Measurements from ENCODE around the gene ASTL. TPM values are rescaled to one million over a fixed set of nuclear protein-coding genes. Genes with fewer than 3 reads are reported as not detected.
"Not testable (repeated sequence)": the region's sequence is repeated elsewhere in the genome, so short reads cannot be mapped to it uniquely, and the experiment has no call there.

ASTL gene
- total RNA-seq, 1 experiment from 2014 or later: 2.5 TPM

DNA sequence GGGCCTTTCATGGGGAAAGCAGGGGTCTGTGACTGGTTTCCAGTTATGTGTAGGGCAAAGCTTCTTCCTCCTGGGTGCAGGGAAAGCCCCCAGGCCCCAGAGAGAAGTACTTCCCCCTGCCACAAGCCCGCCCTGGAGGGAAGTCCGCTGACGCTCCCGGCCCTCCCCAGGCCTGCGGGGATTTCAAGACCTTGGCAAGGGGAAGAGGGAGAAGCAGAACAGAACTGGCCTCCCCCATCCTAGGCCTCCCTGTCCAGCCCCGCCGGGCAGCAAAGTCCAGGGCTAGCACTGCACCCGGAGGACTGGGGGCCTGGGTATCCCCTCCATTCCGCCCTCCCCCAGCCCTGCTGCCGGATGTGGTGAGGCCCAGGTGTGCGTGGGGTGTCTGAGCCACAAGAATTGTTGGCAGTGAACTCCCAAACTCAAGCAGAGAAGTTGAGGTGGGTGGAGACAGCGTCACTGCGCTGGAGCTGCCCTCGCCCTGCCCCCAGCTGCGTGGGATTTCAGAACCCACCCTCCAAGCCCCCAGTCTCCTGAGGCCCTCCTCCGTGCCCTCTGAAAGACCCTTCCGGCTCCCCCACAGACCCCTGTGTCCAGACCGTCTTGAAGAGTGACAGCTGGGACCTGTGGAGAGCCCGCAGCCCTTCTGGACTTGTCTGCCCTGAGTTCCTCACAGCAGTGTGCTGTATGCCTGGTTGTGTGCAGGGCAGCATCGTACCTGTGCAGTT lies 8.0 kb upstream of the ASTL start:
- DNase-seq (ENCODE audit: low spot score): no peak

DNA sequence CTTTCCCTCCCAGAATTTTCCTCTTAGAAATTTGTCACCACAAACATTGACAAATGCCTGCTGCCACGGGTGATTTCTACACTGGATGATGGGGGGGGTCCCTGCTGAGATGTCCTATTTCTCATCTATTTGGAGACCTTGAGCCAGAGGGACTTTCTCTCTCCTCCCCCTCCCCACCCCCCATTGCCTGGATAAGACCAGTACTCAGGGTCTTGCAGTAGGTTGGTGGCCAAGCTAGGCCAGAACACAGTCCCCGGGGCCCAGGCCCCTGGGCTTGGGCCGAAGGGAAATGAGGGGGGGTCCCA lies 7.5 kb upstream of the ASTL start:
- no peak for DNase-seq (ENCODE audit: low spot score)

DNA sequence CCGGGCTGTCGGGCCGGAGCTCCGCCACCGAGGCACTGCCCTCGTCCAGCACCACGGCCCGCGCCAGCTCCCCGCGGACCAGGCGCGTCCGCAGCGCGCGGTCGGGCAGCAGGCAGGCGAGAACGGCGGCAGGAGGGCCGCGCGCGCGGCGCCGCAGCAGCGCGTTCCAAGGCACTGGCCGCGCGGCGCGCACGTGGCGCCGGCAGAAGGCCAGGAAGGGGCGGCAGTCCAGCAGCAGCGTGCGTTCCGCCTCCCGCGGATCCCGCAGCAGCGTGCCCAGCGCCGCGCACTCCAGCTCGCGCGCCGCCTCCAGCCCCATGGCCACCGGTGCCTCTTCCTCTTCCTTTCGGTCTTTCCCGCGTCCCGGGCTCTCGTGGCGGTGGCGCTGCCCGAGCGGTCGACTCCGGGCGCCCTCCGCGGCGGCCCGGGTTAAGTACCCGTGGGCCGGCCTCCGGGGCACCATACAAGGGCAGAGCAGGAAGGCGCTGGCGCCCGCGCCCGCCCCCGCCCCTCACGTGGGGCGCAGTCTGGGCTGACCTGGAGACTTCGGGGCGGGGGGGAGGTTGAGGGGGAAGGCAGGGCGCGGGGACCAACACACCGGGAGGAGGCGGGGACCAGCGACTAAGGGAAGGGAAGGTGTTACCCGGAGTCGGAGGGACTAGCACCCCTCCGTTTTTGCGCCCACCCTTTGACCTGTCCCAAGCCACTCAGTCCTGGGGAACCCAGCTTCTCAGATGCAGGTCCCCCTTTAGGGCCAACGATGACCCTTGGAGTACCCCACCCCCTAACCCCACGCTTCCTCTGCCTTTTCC lies 6.9 kb upstream of the ASTL start, which contains the start of gene DUSP2:
TSS of gene DUSP2 (minus strand) at position 405 of the 812 bp plus-strand sequence. CDS start at position 319, 86 bp downstream.
- DNase-seq (ENCODE audit: low spot score): peak; percentile 81

DNA sequence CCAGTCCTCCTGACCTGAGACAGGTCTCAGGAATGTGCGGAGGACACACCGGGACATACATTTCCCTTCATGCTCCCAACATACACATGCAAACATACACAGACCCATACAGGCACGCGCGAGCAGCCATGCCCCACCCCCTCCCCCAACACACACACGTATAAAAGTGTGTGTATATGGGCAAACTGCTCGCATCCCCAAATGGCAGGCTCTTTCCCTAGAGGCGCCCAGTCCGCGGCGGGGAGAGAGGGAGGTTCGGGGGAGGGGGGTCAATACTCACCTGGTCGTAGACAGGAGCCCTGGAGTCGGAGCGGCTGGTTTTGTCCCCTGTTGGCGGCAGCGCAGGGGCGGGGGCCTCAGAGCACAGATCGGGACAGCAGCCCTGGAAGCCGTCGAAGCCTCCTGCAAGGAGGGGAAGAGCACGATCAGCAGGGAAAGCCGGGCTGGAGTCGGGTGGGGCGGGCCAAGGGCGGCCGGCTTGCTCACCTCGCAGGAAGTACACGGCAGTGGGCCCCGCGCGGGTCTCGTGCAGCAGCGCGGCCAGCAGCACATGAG lies 6.3 kb upstream of the ASTL start:
- DNase-seq (ENCODE audit: low spot score): peak; percentile 41

DNA sequence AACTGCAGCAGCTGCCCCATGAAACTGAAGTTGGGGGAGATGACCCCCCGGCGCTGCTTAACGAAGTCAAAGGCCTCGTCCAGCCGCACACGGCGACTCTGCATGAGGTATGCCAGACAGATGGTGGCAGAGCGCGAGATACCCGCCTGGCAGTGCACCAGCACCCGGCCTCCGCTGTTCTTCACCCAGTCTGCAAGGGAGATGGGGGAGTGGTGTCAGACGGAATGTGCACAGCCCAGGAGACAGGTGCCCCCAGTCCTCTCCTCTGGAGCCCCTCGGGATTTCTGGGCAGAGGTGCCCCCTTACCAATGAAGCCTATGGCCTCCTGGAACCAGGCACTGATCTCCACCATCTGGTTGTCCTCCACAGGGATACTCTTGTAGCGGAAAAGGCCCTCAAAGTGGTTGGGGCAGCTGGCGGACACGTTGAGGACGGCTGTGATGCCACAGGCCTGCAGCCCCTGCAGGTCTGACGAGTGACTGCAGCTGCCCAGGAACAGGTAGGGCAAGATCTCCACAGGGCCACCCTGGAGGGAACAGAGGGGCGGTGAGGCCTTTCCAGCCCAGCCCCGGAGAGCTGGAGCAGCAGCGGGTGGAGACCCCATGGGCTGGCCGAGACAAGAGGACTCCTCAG lies 5.7 kb upstream of the ASTL start:
- DNase-seq (ENCODE audit: low spot score): peak; percentile 82

DNA sequence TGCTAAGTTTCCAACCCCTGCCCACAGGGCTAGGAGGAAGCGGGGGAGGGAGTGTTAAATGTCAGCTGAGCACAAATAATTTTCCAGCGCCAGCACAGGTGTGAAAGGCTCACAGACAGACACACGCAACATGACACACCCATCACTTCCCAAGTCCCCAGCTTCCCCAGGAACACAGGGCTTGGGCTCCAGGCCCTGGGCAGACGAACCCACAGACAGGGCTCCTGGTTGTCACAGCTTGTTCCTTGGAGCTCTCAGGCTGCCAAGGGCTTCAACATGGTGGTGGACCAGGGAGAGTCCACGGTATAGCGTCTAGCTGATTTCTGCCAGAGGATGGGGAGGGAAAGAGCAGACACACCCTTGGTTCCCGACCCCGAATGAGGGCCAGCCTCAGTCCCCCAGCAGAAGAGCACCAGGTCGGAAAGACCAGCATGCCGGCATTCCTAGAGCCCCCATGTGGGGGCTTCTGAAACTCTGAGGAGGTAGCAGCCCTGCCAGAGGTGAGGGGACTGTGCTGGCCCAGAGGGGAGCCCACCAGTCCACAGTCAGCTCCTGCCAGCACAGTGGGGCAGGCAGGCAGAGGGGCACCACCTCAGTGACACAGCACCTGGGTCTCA lies 5.0 kb upstream of the ASTL start:
- DNase-seq (ENCODE audit: low spot score): no peak

DNA sequence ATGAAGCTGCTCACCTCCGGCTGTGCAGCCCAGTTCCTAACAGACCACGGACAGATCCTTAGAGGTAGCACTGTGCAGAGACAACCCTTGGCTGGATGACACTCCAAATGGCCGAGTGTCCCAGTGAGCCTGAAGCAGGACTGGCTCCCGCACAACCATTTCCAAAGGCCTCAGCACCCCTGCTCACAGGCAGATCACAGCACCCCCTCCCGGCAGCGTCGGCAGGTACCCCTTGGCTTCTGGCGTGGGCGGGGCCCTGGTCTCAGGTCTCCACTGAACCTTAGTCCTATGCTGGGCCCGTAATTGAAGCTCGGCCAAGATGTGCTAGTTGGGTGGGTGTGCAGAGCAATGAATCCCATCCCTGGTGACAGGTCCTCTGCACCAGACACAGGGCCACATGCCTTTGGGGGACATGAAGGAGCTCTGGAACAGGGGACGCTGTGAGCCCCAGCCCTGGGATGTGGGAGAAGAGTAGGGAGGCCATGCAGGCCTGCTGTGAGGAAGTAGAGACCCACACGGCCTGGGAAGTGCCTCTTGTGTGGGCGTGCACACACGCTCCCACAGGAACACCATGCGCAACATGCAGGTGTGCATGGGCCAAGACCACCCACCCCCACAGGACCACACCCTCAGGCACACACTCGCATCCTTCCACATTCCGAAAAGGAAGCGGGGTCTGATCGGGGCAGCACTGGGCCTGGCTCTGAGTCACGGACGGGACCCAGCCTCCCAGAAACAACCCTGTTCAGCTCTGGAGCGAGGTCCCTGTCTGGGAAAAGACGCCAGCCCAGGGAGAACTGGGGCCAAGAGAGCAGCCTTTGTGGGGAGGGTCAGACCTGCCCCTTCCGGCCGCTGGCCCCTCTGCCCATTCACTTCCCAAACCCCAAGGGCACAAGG lies 4.2 kb upstream of the ASTL start:
- no peak for DNase-seq (ENCODE audit: low spot score)

DNA sequence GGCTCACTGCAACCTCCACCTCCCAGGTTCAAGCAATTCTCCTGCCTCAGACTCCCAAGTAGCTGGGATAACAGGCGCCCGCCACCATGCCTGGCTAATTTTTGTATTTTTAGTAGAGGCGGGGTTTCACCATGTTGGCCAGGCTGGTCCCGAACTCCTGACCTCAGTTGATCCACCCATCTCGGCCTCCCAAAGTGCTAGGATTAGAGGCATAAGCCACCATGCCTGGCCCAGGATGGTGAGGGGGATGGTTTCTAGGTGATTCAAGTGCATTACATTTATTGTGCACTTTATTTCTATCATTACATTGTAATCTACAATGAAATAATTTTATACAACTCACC lies 3.3 kb upstream of the ASTL start:
- not testable (repeated sequence) for DNase-seq (ENCODE audit: low spot score)

DNA sequence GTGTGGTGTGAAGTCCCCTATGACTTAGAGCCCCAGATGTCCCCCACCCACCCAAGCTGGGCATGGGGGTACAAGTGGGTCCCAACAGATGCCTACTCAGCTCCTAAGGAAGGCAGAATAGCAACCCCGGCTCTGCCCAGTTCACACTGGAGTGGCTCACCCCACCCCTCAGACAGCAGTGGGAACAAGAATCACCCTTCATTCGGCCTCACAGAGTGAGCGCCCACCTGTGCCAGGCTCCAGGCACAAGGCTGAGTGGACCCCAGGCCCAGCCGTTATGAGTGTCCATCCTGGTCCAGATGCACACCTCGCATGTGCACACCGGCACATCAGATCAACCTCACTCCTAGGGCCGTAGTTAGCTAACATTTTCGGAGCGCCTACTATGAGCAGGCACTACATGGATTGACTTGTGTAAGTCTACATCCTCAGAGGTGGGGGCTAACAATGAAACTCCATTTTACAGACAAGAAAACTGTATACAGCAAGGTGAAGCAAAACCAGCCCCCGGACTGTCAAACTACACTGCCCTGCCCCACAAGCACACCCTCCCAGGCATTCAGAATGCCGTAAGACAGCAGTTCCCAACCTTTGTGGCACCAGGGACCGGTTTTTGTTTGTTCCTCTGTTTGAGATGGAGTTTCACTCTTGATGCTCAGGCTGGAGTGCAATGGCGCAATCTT lies 2.8 kb upstream of the ASTL start:
- DNase-seq (ENCODE audit: low spot score): no peak

DNA sequence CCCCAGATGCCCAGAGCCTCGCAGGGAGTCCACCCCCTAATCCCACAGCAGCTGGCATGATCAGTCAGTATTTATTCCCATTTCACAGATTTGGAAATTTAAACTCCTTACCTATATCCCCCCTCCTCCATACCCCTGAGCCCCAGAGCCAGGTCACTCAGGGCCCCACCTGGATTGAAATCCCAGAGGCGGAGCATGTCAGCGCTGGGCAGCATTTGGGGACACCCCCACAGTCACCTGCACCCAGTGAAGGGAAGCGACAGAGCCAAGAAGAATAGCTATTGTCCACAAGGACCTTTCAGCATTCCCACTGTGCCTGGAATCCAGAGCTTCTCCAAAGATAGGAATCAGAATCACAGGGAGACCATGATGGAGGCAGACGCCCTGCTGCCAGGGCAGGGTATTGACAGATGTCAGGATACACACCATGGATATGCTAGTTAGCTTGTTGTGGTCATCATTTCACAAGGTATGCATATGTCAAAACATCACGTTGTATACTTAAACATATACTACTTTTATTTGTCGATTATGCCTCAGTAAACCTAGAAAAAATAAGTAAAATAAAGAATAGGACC lies 968 bp upstream of the ASTL start:
- DNase-seq (ENCODE audit: low spot score): no peak

DNA sequence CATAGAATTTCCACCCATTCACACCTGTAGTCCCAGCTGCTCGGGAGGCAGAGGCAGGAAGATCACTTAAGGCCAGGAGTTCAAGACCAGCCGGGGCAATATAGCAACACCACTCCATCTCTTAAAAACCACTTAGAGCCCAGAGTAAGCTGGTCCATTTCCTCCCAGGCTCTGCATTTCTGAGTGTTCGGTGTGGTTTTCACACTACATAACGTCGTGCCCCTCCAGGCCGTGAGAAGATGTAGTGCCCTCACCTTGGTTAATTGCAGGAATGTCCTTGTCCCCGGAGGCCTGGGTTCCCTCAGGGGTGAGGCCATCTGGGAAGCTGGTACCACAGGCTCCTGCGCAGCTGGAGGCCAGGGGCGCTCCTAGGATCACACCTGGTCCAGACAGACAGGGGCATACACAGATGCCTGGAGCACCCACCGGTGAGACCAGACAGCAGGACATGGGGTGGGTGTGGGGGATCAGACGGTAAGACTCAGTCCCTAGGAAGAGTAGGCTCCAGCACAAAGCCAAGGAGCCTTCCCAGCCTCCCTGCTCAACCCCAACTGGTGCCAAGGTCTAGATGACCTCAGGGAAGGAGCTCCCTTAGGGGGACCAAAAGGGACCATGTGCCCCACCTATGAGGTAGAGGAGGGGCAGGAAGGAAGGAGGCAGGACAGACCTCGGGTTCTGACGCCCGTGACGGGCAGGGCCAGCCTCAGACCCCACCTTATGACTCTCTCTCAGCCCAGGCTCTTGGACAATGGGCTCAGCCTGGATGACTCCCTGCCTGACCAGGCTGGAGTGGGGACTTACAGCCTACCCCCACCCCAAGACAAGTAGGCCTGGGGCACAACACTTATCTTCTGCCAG lies 752 bp downstream of the ASTL start:
- DNase-seq (ENCODE audit: low spot score): no peak

DNA sequence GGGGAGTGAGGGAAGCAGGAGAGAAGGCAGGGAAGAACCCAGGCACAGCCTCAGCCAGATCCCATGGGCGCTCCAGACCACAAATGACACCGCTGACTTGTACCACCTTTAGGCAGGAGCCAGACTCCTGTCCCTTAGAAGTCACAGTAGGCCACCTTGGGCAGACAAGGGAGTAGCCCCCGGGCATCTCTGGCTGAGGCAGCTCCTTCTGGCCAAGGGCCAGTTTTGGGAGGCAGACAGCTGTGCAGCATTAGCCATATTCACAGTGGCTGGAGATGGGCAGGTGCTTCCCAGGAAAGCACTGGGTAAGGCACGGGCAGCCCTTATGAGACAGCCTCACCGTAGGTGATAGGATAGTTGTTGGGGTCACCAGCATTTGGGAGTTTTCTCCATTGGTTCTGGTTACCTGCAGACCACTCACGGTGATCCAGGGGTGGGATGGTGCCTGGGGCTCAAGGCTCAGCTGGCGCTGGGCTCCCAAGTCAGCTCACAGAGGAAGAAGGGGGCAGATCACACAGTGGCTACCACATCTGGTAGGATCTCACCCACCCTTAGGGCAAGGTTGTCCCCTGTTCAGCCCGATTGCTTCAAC lies 2.1 kb downstream of the ASTL start:
- DNase-seq (ENCODE audit: low spot score): no peak

DNA sequence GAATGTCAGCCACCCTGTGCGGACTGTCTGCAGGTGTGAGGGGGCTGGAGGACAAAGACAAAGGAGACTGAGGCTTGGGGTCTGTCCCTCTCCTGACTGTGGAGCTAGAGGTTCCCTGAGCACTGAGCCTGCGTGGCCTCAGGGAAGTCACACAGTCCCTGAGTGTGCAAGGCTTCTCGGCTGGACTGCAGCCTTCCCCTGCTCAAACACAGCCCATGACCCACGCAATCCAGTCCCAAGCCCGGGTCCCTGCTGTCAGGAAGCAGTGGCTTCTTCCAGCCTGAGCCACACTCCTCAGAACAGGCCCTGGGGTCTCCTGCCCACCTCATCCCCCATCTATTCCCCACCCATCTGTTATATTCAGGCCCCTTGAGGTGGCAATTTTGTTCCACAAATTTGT lies 2.7 kb downstream of the ASTL start:
- DNase-seq (ENCODE audit: low spot score): no peak

DNA sequence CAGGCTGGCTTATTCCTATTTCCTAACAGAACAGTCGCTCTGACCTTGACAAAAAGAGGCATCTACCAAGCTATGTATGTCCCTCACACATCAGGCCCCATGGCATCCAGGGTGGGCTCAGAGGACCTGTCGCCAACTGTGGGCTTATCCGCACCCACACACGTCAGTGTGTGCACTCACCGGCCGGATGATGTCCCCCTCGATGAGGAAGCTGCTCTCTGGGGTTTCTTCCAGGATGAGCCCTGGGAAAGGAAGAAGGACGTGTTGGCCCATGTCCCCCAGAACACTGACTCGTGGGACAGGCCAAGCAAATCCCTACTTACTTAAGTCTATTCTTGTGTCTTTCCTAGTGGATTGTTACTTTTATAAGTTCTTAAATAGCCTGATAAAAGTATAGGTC lies 3.1 kb downstream of the ASTL start:
- DNase-seq (ENCODE audit: low spot score): no peak

DNA sequence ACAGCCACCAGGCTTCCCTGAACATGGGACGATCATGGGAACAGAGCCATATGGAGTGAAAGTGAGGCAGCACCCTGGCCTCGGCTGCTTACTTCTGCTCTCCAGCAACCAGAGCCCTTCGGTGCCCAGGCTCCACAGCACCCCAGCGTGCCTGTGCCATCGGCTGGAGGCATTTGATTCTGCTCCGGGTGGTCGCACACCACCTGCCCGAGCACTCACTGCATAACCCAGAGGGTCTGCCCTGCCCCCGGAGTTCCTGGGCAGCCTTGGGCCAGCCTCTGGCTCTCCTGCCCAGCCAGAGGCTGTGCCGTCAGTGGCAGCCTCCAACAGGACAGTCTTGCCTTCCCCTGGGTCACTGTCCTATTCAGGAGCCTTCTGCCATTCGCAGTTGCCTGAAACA lies 3.9 kb downstream of the ASTL start:
- no peak for DNase-seq (ENCODE audit: low spot score)

DNA sequence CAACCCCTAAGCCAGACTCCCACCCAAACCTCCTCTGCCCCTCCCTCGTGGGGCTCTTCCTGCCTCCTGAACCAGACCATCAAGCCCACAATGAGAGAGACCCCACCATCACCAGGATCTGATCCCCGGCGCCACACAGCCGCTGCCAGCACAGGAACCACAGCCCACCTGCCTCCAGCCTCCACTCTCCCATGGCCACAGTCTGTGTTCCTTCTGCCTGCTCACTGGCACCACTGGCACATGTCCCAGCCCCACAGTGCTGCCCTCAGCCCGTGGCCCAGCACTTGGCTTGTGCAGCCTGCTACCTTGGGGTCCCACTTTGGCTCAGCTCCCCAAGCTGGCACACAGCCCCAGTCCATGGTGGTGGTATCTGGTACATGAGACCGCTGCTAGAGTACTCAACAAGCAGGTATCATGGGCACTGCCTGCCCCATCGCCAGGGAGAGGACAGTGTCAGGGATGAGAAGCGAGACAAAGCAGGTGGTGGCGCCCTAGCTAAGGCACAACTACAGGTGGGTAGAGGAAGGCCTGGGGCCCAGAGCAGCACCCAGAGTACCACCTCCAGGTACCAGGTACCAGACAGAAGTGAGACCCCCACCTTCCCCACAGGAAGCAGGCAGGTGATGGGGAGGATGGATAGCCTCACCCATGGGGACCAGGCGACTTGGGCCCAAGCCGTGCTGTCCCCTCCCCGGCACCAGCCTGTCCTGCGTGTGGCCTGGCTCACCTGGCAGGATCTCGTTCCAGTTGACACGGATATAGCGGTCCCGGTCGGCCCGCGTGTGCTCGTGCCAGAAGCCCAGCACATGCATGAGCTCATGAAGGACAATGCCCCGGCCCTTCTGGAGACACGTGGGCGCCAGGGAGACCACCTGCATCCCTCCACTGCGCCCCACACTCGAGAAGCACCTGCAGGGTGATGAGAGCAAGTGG lies 6.2 kb downstream of the ASTL start:
- no peak for DNase-seq (ENCODE audit: low spot score)

DNA sequence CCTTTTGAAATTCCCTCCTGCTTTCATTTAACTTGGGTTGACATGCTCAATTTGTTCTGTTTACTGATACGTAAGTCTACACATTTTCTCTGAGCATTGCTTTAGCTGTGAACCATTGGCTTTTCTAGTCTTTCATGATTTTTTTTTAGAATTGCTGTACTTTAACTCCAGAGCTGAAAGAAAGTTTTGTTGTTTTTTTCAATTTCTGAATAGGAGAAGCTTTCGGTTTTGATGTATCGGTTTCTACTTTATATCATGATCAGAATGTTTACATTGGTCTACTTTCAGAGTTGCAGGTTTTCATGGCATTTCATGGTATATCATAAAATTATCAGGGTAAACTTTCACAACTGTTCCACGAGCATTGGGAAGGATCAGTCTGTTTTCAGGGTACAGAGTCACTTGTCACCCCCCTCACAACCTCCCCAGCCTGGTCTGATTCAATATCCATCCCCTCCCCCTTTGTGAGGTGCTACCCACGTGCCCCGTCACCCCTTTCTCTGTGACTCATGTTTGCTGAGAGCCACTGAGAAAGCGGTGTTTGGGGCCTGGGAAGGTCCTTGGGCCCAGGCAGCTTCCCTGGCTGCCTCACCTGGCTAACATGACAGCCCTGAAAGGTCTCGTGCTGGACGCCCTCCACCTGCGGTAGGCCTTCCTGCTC lies 7.0 kb downstream of the ASTL start:
- DNase-seq (ENCODE audit: low spot score): no peak

All from HT-29 (cell line).